ENCODE data around the gene SIPA1L3.

GRCh38 chr19:38197937-38198704, 291.1 kb downstream of the SIPA1L3 start:
- TF ChIP-seq EZH2 (IDR thresholded peaks at IDR 0.05; ENCODE audit: borderline replicate concordance, insufficient read depth, low read length, poor library complexity, severe bottlenecking) (no peak), CTCF (IDR thresholded peaks at IDR 0.05; ENCODE audit: poor library complexity, severe bottlenecking) (no peak), REST (IDR thresholded peaks at IDR 0.05; ENCODE audit: borderline replicate concordance) (no peak), EP300 (conservative IDR thresholded peaks at IDR 0.05; ENCODE audit: poor library complexity, severe bottlenecking) (no peak)

Measured in neural cell (in vitro differentiated cells).